Spleen (tissue), 7 donors: ENCODE data around the gene PPP1R15B.

Experiments used
- CTCF ChIP-seq, 11 experiments: fragments of 200-600 bp in 7 of 11; fragments of 450-650 bp in 4 of 11; sonication (generic) in 4 of 11; IDR thresholded peaks in 8 of 11; conservative IDR thresholded peaks in 3 of 11; 1 replicate in 7 of 11; 2 replicates in 4 of 11; pipeline versions ENCODE4 v1.4.0 to v1.8.0; 2016 to 2021; ENCODE audit warnings: antibody characterized with exemption in 11 of 11, inconsistent platforms in 4 of 11, mild to moderate bottlenecking in 1 of 11
- POLR2A ChIP-seq, 3 donors: fragments of 450-650 bp; IDR thresholded peaks; one replicate each; pipeline ENCODE4 v1.5.1; 2017; ENCODE audit warnings: antibody characterized with exemption in 3 of 3, mild to moderate bottlenecking in 1 of 3
- donor health status: DM: no; HTN: no; CAD: no; lungs with moderate emphysema.
- donor health status: DM: no; HTN: no; CAD: no.
- donor health status: DM: no; HTN: no; CAD: no.

GRCh38 chr1:204447736-204448135 is 36.1 kb upstream of the PPP1R15B start:
- no peak for TF ChIP-seq POLR2A (IDR thresholded peaks at IDR 0.05)
- TF ChIP-seq CTCF (IDR thresholded peaks at IDR 0.05 in 8 of 11, conservative IDR thresholded peaks at IDR 0.05 in 3 of 11) = no peak
